GM18517 (cell line): ENCODE results near the gene ZBTB1.
"Not testable (repeated sequence)": the region's sequence is repeated elsewhere in the genome, so short reads cannot be mapped to it uniquely, and the experiment has no call there.

Source experiments
- ATAC-seq: cut with Tn5 transposase; IDR thresholded peaks from one replicate; pipeline ENCODE4 v1.9.1; 2021; ENCODE audit warnings: mild to moderate bottlenecking, moderate library complexity; ENCODE audit not compliant: unreplicated experiment

Gene ZBTB1

GRCh38 chr14:64563696-64564095, 59.1 kb downstream of the ZBTB1 start:
- ATAC-seq, result no peak

- ATAC-seq, result no peak
Measured at GRCh38 chr14:64566651-64567122, 62.1 kb downstream of the ZBTB1 start.

GRCh38 chr14:64569138-64569631, 64.6 kb downstream of the ZBTB1 start:
- ATAC-seq, result no peak

- not testable (repeated sequence) for ATAC-seq
Measured at GRCh38 chr14:64569646-64570045, 65.1 kb downstream of the ZBTB1 start.

- no peak for ATAC-seq
Measured at GRCh38 chr14:64572386-64573104, 68.0 kb downstream of the ZBTB1 start.

GRCh38 chr14:64573109-64573508, 68.5 kb downstream of the ZBTB1 start:
- ATAC-seq, result no peak
